Measurements from ENCODE around the gene NTPCR. TPM values are rescaled to one million over a fixed set of nuclear protein-coding genes. Genes with fewer than 3 reads are reported as not detected.

NTPCR gene
- polyA plus RNA-seq, 1 donor (not counting 4 experiments of a cell fraction or from before 2014, with no cell fraction given) = 40.0 TPM

- no peaks in the 10 kb centered on the region for H4K20me1 ChIP-seq (ENCODE audit: control insufficient read depth, extremely low read depth, insufficient read depth, low read length)
- H3K4me1 ChIP-seq (ENCODE audit: control insufficient read depth, extremely low read depth, insufficient read depth, low read length) = peaks cover 5% of the 10 kb centered on the region
- no peaks in the 10 kb centered on the region for H3K9me1 ChIP-seq (ENCODE audit: control insufficient read depth, extremely low read depth, insufficient read depth, low read length)
- FAIRE-seq = no peak
- no peak overlapping the region for H3K27ac ChIP-seq (ENCODE audit: control insufficient read depth, insufficient read depth, low read length)
- no peaks in the 10 kb centered on the region for H3K9me3 ChIP-seq (ENCODE audit: control insufficient read depth, low read depth, low read length)
- H3K27me3 ChIP-seq (ENCODE audit: control insufficient read depth, extremely low read depth, insufficient read depth, low read length) = no peaks in the 10 kb centered on the region
- dilution Hi-C loops (cut with MboI; ENCODE audit: extremely low pct_ligation_motif_present, low sequenced_read_pairs) = no loop called here
- TF ChIP-seq CTCF (optimal IDR thresholded peaks at IDR 0.05 in 1 of 3, IDR thresholded peaks at IDR 0.05 in 1 of 3, conservative IDR thresholded peaks at IDR 0.05 in 1 of 3; ENCODE audit: extremely low read depth in 1 of 3, insufficient read depth in 2 of 3, low read length in 3 of 3) (no peak), EZH2 (IDR thresholded peaks at IDR 0.05; ENCODE audit: low read length) (no peak)
- no peak for DNase-seq (ENCODE audit: low read depth, low spot score)
- no peaks in the 10 kb centered on the region for H3K79me2 ChIP-seq (ENCODE audit: control insufficient read depth, insufficient read depth, low read length)
- H3K4me3 ChIP-seq (ENCODE audit: control insufficient read depth in 2 of 3, extremely low read depth in 1 of 3, insufficient read depth in 2 of 3, low read depth in 1 of 3, low read length in 3 of 3) = peak overlapping the region in 1 of 3 experiments; percentile 22
- peak overlapping the region; percentile 23 for H3K4me2 ChIP-seq (ENCODE audit: control insufficient read depth, extremely low read depth, insufficient read depth, low read depth, low read length)
- H3K36me3 ChIP-seq (ENCODE audit: control insufficient read depth in 2 of 2, extremely low read depth in 1 of 2, insufficient read depth in 2 of 2, low read length in 2 of 2) = peaks cover 8% of the 10 kb centered on the region in 2 experiments
- H3K9ac ChIP-seq (ENCODE audit: control insufficient read depth, extremely low read depth, insufficient read depth, low read length) = peak overlapping the region; percentile 11
- peak overlapping the region; percentile 75 for H2AFZ ChIP-seq (ENCODE audit: control insufficient read depth, low read length)
Observed at GRCh38 chr1:232966663-232967062, 16.3 kb downstream of the NTPCR start.

DNA sequence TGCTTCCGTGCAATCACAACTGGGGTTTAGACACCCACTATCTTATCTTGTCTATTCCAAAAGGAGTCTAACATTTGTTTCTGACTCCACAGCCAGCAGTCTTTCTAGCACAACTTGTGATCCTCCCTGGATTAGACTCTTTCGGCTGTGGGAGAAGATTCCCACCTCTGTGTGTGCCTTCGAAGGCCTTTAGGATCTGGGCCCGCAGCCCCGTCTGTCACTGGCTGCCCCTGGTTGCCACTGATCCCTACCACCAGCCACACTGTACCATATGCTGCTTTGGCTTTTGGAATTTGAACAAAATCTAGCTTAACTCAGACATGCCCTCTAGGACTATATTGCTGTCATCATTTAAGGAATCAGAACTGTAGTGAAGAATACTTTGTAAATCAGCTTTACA is 18.0 kb downstream of the NTPCR start:
- H3K4me1 ChIP-seq (ENCODE audit: control insufficient read depth, extremely low read depth, insufficient read depth, low read length) = peaks cover 5% of the 10 kb centered on the region
- H4K20me1 ChIP-seq (ENCODE audit: control insufficient read depth, extremely low read depth, insufficient read depth, low read length) = no peaks in the 10 kb centered on the region
- no peak overlapping the region for H3K4me3 ChIP-seq (ENCODE audit: control insufficient read depth in 2 of 3, extremely low read depth in 1 of 3, insufficient read depth in 2 of 3, low read depth in 1 of 3, low read length in 3 of 3)
- peaks cover 8 to 10% of the 10 kb centered on the region in 2 experiments for H3K36me3 ChIP-seq (ENCODE audit: control insufficient read depth in 2 of 2, extremely low read depth in 1 of 2, insufficient read depth in 2 of 2, low read length in 2 of 2)
- no peak for FAIRE-seq
- TF ChIP-seq CTCF (optimal IDR thresholded peaks at IDR 0.05 in 1 of 3, IDR thresholded peaks at IDR 0.05 in 1 of 3, conservative IDR thresholded peaks at IDR 0.05 in 1 of 3; ENCODE audit: extremely low read depth in 1 of 3, insufficient read depth in 2 of 3, low read length in 3 of 3) (no peak), EZH2 (IDR thresholded peaks at IDR 0.05; ENCODE audit: low read length) (no peak)
- no peak overlapping the region for H2AFZ ChIP-seq (ENCODE audit: control insufficient read depth, low read length)
- DNase-seq (ENCODE audit: low read depth, low spot score) = no peak
- dilution Hi-C loops (cut with MboI; ENCODE audit: extremely low pct_ligation_motif_present, low sequenced_read_pairs) = no loop called here
- no peaks in the 10 kb centered on the region for H3K9me1 ChIP-seq (ENCODE audit: control insufficient read depth, extremely low read depth, insufficient read depth, low read length)
- no peaks in the 10 kb centered on the region for H3K79me2 ChIP-seq (ENCODE audit: control insufficient read depth, insufficient read depth, low read length)
- H3K27me3 ChIP-seq (ENCODE audit: control insufficient read depth, extremely low read depth, insufficient read depth, low read length) = no peaks in the 10 kb centered on the region
- no peak overlapping the region for H3K27ac ChIP-seq (ENCODE audit: control insufficient read depth, insufficient read depth, low read length)
- no peak overlapping the region for H3K4me2 ChIP-seq (ENCODE audit: control insufficient read depth, extremely low read depth, insufficient read depth, low read depth, low read length)
- H3K9ac ChIP-seq (ENCODE audit: control insufficient read depth, extremely low read depth, insufficient read depth, low read length) = no peak overlapping the region
- peaks cover 4% of the 10 kb centered on the region for H3K9me3 ChIP-seq (ENCODE audit: control insufficient read depth, low read depth, low read length)
